GM12892 (cell line): ENCODE results near the gene CBL.

ENCODE experiments used
- POLR2A ChIP-seq: IDR thresholded peaks from 2 replicates; pipeline ENCODE4 v1.6.1; 2011; ENCODE audit warnings: low read depth, low read length, control low read depth
- POLR2AphosphoS5 ChIP-seq: IDR thresholded peaks from 2 replicates; pipeline ENCODE4 v1.6.1; 2011; ENCODE audit warnings: low read depth, low read length, control low read depth
- TAF1 ChIP-seq: IDR thresholded peaks from 2 replicates; pipeline ENCODE4 v1.6.1; 2011; ENCODE audit warnings: low read depth, mild to moderate bottlenecking, control low read depth, low read length, borderline replicate concordance

DNA sequence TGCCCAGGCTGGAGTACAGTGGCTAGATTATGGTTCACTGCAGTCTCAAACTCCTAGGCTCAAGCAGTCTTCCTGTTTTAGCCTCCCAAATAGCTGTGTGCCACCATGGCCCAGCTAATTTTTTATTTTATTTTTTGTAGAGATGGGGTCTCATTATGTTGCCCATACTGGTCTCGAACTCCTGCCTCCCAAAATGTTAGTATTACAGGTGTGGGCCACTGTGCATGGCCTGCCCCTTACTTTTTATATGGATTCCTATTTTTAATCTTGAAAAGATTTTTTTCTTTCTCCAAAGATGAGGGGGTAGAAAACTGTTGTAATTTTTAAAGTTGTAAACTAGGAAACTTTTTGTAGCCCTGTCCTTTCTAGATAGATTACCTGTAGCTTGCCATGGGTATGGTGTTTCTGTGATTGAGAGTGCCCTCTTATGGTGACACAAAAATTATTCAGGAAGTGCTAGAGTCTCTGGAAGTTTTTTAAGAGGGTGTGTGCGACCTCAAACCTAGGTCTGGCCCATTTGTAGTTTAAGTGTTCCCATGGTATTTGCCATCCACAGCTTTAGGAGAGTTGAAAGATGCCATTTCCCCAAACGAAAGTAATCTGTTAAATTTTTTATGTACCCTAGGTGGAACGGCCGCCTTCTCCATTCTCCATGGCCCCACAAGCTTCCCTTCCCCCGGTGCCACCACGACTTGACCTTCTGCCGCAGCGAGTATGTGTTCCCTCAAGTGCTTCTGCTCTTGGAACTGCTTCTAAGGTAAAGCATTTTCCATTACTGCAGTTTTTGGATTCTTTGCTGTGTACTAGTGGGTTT, 78.4 kb downstream of the CBL start:
- TF ChIP-seq POLR2A = no peak
- no peak for TF ChIP-seq TAF1
- TF ChIP-seq POLR2AphosphoS5 = no peak
